HepG2 (cell line): ENCODE measurements around the gene SDR39U1. TPM values are rescaled to one million over a fixed set of nuclear protein-coding genes. Genes with fewer than 3 reads are reported as not detected.

Experiments
- ATAC-seq: fragments of 200-7000 bp; cut with Tn5 transposase; 3 replicates; pipeline ENCODE4 v1.9.1; 2020; ENCODE audit warnings: mild to moderate bottlenecking, moderate library complexity
- BruUV-seq: library from RNA; stranded (reverse); fragments of 400-500 nt; replicated peaks from 2 replicates; lab custom pipeline; 2021; lab: Mats Ljungman, UMichigan
- CTCF ChIA-PET: fragments of 300-600 bp; formaldehyde crosslinking; extraction: SDS; loops from one replicate; lab custom pipeline; 2021; ENCODE audit warnings: low total read pairs, inconsistent platforms, low intra/inter-chr PET ratio; lab: Yijun Ruan, JAX
- POLR2A ChIA-PET: fragments of 350-600 bp; sonication (Branson Sonifier 250); formaldehyde crosslinking; loops from one replicate; lab custom pipeline; 2020; ENCODE audit warnings: antibody characterized with exemption, inconsistent platforms; lab: Yijun Ruan, JAX
- DNase-seq: peaks from one replicate; pipeline ENCODE4 v3.0.0-alpha.2; 2015; ENCODE audit warnings: low spot score
- FAIRE-seq: peaks from 3 replicates; lab custom pipeline; 2011; peaks lifted over from hg19 to GRCh38; lab: Jason Lieb, UNC
- H2AFZ ChIP-seq: one replicate; pipeline ENCODE4 v1.6.1; 2011; ENCODE audit warnings: low read length, inconsistent platforms
- H3K27ac ChIP-seq: fragments of 300-600 bp; 3 replicates; pipeline ENCODE4 v1.8.0; 2011; ENCODE audit warnings: mixed run types, mild to moderate bottlenecking, mixed read lengths, low read length, inconsistent platforms; ENCODE audit not compliant: insufficient read depth; ENCODE audit errors: extremely low read length
- H3K27me3 ChIP-seq, 2 experiments: fragments of 200-600 bp in 1 of 2; 2 replicates in 1 of 2; 3 replicates in 1 of 2; pipeline versions ENCODE4 v1.6.0 to v1.8.0; 2011; ENCODE audit warnings: low read length in 2 of 2, mild to moderate bottlenecking in 2 of 2, moderate library complexity in 2 of 2, inconsistent platforms in 1 of 2; ENCODE audit not compliant: insufficient read depth in 2 of 2, control insufficient read depth in 1 of 2
- H3K36me3 ChIP-seq, 2 experiments: fragments of 200-600 bp in 1 of 2; replicated peaks in 1 of 2; 2 replicates in 1 of 2; 3 replicates in 1 of 2; pipeline versions ENCODE4 v1.5.1 to v1.8.0; 2011; ENCODE audit warnings: low read length in 2 of 2, inconsistent platforms in 1 of 2; ENCODE audit not compliant: insufficient read depth in 2 of 2, control insufficient read depth in 1 of 2
- H3K4me1 ChIP-seq: 2 replicates; pipeline ENCODE4 v1.5.1; 2012; ENCODE audit warnings: low read length, inconsistent platforms; ENCODE audit not compliant: insufficient read depth
- H3K4me2 ChIP-seq: 2 replicates; pipeline ENCODE4 v1.6.0; 2011; ENCODE audit warnings: low read depth, low read length, inconsistent platforms
- H3K4me3 ChIP-seq, 3 experiments: fragments of 200-600 bp in 1 of 3; sonication (generic), shearing (Covaris generic) in 1 of 3; replicated peaks in 1 of 3; 2 replicates each; pipeline ENCODE4 v1.5.1; 2011 to 2016; ENCODE audit warnings: low read length in 3 of 3, inconsistent platforms in 2 of 3, low read depth in 2 of 3, mild to moderate bottlenecking in 2 of 3, control low read depth in 1 of 3, mixed read lengths in 1 of 3; ENCODE audit not compliant: insufficient read depth in 1 of 3
- H3K79me2 ChIP-seq: one replicate; pipeline ENCODE4 v1.6.1; 2011; ENCODE audit warnings: low read length, inconsistent platforms; ENCODE audit not compliant: insufficient read depth
- H3K9ac ChIP-seq: 2 replicates; pipeline ENCODE4 v1.6.0; 2011; ENCODE audit warnings: mild to moderate bottlenecking, low read depth, low read length, inconsistent platforms; ENCODE audit not compliant: insufficient read depth
- H3K9me3 ChIP-seq: 2 replicates; pipeline ENCODE4 v1.5.1; 2012; ENCODE audit warnings: mild to moderate bottlenecking, low read length
- H4K20me1 ChIP-seq: 2 replicates; pipeline ENCODE4 v1.6.0; 2011; ENCODE audit warnings: inconsistent platforms, mild to moderate bottlenecking, low read length, moderate library complexity; ENCODE audit not compliant: insufficient read depth
- ARID3A ChIP-seq: IDR thresholded peaks from 2 replicates; pipeline ENCODE4 v1.6.1; 2012; ENCODE audit warnings: low read depth, low read length, improper control_type of control experiment
- ATF3 ChIP-seq: sonication (generic); formaldehyde crosslinking; IDR thresholded peaks from 2 replicates; pipeline ENCODE4 v1.4.0; 2020; ENCODE audit warnings: missing genetic modification reagents
- EEA1 ChIP-seq: sonication (generic); formaldehyde crosslinking; IDR thresholded peaks from 2 replicates; pipeline ENCODE4 v1.5.1; 2020; ENCODE audit warnings: mild to moderate bottlenecking, missing genetic modification reagents, borderline replicate concordance
- FOSL2 ChIP-seq: sonication (generic); formaldehyde crosslinking; IDR thresholded peaks from 2 replicates; pipeline ENCODE4 v1.4.0; 2020; ENCODE audit warnings: missing genetic modification reagents
- FOXA1 ChIP-seq, 2 experiments: fragments of 450-650 bp in 1 of 2; sonication (generic) in 1 of 2; formaldehyde crosslinking in 1 of 2; IDR thresholded peaks; 2 replicates each; pipeline versions ENCODE4 v1.4.0 to v1.6.1; 2016 to 2020; ENCODE audit warnings: missing genetic modification reagents in 1 of 2
- MTA1 ChIP-seq: sonication (generic); formaldehyde crosslinking; IDR thresholded peaks from 2 replicates; pipeline ENCODE4 v1.4.0; 2020; ENCODE audit warnings: missing genetic modification reagents, mild to moderate bottlenecking, borderline replicate concordance
- PHF21A ChIP-seq: sonication (generic); formaldehyde crosslinking; IDR thresholded peaks from 2 replicates; pipeline ENCODE4 v1.5.0; 2020; ENCODE audit warnings: mild to moderate bottlenecking, missing genetic modification reagents
- RARA ChIP-seq: IDR thresholded peaks from 2 replicates; pipeline ENCODE4 v1.6.1; 2016; ENCODE audit warnings: missing genetic modification reagents, missing compliant biosample characterization
- SNAPC5 ChIP-seq: sonication (generic); formaldehyde crosslinking; IDR thresholded peaks from 2 replicates; pipeline ENCODE4 v1.8.1; 2023; ENCODE audit warnings: mild to moderate bottlenecking, missing genetic modification reagents, borderline replicate concordance
- ZBTB7B ChIP-seq: sonication (generic); formaldehyde crosslinking; IDR thresholded peaks from 2 replicates; pipeline ENCODE4 v1.4.0; 2020; ENCODE audit warnings: missing genetic modification reagents
- ZNF253 ChIP-seq: sonication (generic); formaldehyde crosslinking; IDR thresholded peaks from 2 replicates; pipeline ENCODE4 v1.8.0; 2022; ENCODE audit warnings: mild to moderate bottlenecking, missing genetic modification reagents, borderline replicate concordance
- ZNF263 ChIP-seq: sonication (generic); formaldehyde crosslinking; IDR thresholded peaks from 2 replicates; pipeline ENCODE4 v1.4.0; 2020; ENCODE audit warnings: missing genetic modification reagents
- ZNF512 ChIP-seq: sonication (generic); formaldehyde crosslinking; IDR thresholded peaks from 2 replicates; pipeline ENCODE4 v1.4.0; 2020; ENCODE audit warnings: mild to moderate bottlenecking, missing genetic modification reagents
- ZNF557 ChIP-seq: sonication (generic); formaldehyde crosslinking; IDR thresholded peaks from 2 replicates; pipeline ENCODE4 v1.4.0; 2020; ENCODE audit warnings: missing genetic modification reagents
- ZNF724P ChIP-seq: sonication (generic); formaldehyde crosslinking; IDR thresholded peaks from 2 replicates; pipeline ENCODE4 v1.8.0; 2022; ENCODE audit warnings: missing genetic modification reagents, borderline replicate concordance
- ZNF790 ChIP-seq: sonication (generic); formaldehyde crosslinking; IDR thresholded peaks from 2 replicates; pipeline ENCODE4 v1.8.0; 2022; ENCODE audit warnings: missing genetic modification reagents, mild to moderate bottlenecking, borderline replicate concordance
- ZXDC ChIP-seq: sonication (generic); formaldehyde crosslinking; IDR thresholded peaks from 2 replicates; pipeline ENCODE4 v1.5.0; 2020; ENCODE audit warnings: mild to moderate bottlenecking, missing genetic modification reagents
- WGBS: methylation state at CpG from one replicate; pipeline ENCODE4 v1.1.6; 2017; ENCODE audit warnings: low lambda C conversion rate; 5-methylcytosine and 5-hydroxymethylcytosine counted together
- in situ Hi-C: cut with HindIII; loops from 2 replicates; pipeline ENCODE4 v1.10.0; 2017; ENCODE audit warnings: low pct_unique_long_range_greater_than_20kb; ENCODE audit not compliant: extremely low pct_ligation_motif_present
- intact Hi-C: fragments of 100-400 bp; cut with micrococcal nuclease; formaldehyde crosslinking; loops from one replicate; pipeline ENCODE4 v1.10.0; 2022; ENCODE audit not compliant: unreplicated experiment
- polyA plus RNA-seq, 8 experiments: library from polyadenylated mRNA; depleted of rRNA in 3 of 8; stranded (reverse) in 7 of 8; unstranded in 1 of 8; fragments of >200 nt; fragmentation: Illumina TruSeq in 4 of 8; extraction: Trizol in 4 of 8; gene quantifications; 2 replicates each; pipeline versions ENCODE4 v1.2.1 to v1.2.3, GENCODE V29; 2011 to 2016; ENCODE audit warnings: low read depth in 4 of 8, missing spikeins in 1 of 8, mixed read lengths in 1 of 8; ENCODE audit not compliant: insufficient read depth in 1 of 8
- total RNA-seq, 5 experiments: library from RNA; depleted of rRNA; stranded (reverse); fragments of >200 nt; fragmentation: Illumina TruSeq; extraction: Trizol; gene quantifications; 2 replicates each; pipeline ENCODE4 v1.2.3, GENCODE V29; 2016; ENCODE audit warnings: low read depth in 1 of 5

SDR39U1 gene
- total and polyA plus RNA-seq, 2 of the 13 experiments (the other 11 are each of a cell fraction or from before 2014, with no cell fraction given): 34.4 to 129 TPM

- ChIA-PET POLR2A (interaction anchor here (1.0 to 3.3 kb wide), 6 partner anchors 8 to 31 kb away, joined by 3 to 17 read pairs (median 6); partner anchors contain the start of gene KHNYN), CTCF (no interaction called here)
- Histone ChIP-seq H3K4me1 (peaks cover 43% of the 10 kb centered on the region), H3K4me3 (peak overlapping the region in 2 of 3 experiments; percentile 54 to 74; a peak in 2 of 6 replicates), H4K20me1 (no peaks in the 10 kb centered on the region), H2AFZ (no peak overlapping the region), H3K4me2 (peak overlapping the region; percentile 83), H3K27ac (no peak overlapping the region), H3K9ac (no peak overlapping the region), H3K36me3 (no peaks in the 10 kb centered on the region), H3K79me2 (no peaks in the 10 kb centered on the region), H3K27me3 (peaks cover 15 to 54% of the 10 kb centered on the region in 2 experiments), H3K9me3 (no peaks in the 10 kb centered on the region)
- in situ Hi-C loops: no loop called here
- FAIRE-seq (no peak), ATAC-seq (peak; percentile 54), DNase-seq (no peak)
- no TSS peak for BruUV-seq
- intact Hi-C loops: loop anchor here (2.0 kb wide), 2 partner anchors 13 to 31 kb away; no protein-coding TSS in a partner anchor
- 28% methylated on average over 4 of the region's 4 CpGs for WGBS
- TF ChIP-seq FOSL2 (CRISPR knock-in tag) (no peak), ATF3 (no peak), ZXDC (CRISPR knock-in tag) (0 out of 2 replicates have a peak, but pooled peaks have one; percentile 23), EEA1 (CRISPR knock-in tag) (0 out of 2 replicates have a peak, but pooled peaks have one; percentile 70), SNAPC5 (CRISPR knock-in tag) (0 out of 2 replicates have a peak, but pooled peaks have one; percentile 23), RARA (CRISPR knock-in tag) (no peak), PHF21A (0 out of 2 replicates have a peak, but pooled peaks have one; percentile 37), ARID3A (no peak), ZNF557 (CRISPR knock-in tag) (no peak), FOXA1 (IDR thresholded peaks at IDR 0.05) (no peak), FOXA1 (CRISPR knock-in tag; IDR thresholded peaks at IDR 0.05) (no peak), ZNF790 (CRISPR knock-in tag) (no peak), ZNF724P (CRISPR knock-in tag) (0 out of 2 replicates have a peak, but pooled peaks have one; percentile 25), ZNF512 (CRISPR knock-in tag) (0 out of 2 replicates have a peak, but pooled peaks have one; percentile 22), MTA1 (CRISPR knock-in tag) (peak; percentile 49; the same call in 1 of the 2 replicates), ZBTB7B (CRISPR knock-in tag) (peak; percentile 30), ZNF263 (CRISPR knock-in tag) (0 out of 2 replicates have a peak, but pooled peaks have one; percentile 47), ZNF253 (no peak)
Observed at GRCh38 chr14:24399999-24400718, 42.4 kb downstream of the SDR39U1 start.
